AG09319 (cell line): ENCODE measurements around the gene ANO7.

Experiments
- DNase-seq: peaks from one replicate; pipeline ENCODE4 v3.0.0-alpha.2; 2010; ENCODE audit warnings: low read depth; ENCODE audit errors: extremely low read depth
- TF ChIP-seq, protein P1 (sequence below): IDR thresholded peaks from 2 replicates; pipeline ENCODE4 v1.5.1; 2011; ENCODE audit warnings: low read depth, mild to moderate bottlenecking, inconsistent platforms, low read length, moderate library complexity

Gene ANO7

DNA sequence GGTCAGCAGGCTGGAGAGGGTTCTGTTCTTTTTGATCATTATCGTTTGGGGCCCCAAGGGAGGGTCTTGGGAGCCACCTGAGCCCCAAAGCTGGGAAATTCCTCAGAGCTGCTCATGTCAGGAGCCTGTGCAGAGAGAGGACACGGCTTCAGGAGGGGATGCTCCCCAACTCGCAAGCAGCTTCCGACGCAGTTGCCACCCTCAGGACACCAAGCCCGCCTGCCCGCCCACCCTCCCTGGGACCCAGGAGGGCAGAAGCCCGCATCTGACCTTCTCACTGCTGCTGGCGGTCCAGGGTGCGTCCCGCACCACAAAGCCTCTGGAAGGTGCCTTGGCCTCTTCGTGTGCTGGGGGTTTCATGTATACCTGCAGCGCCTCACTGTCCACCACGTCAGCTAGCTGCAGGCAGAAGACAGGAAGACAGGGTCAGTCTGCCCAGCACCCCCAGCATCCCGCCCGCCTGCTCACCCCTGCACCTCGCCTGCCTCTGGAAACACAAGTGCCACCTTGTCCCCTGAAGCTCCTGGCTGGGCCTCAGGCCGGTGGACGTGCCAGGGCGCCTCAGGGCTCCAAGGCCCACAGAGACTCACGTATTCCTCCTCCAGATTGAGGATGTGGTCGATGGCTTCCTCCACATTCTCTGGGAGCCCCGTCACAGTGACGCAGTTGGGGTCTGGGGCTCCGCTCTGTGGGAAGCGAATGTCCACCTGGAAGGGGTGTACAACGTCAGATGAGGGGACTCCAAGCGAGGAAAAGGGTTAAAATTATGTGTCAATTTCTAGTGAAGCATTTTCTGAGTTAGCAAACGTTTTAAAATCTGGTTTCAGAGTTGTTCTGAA lies 41.3 kb downstream of the ANO7 start:
- TF ChIP-seq, protein P1, sequence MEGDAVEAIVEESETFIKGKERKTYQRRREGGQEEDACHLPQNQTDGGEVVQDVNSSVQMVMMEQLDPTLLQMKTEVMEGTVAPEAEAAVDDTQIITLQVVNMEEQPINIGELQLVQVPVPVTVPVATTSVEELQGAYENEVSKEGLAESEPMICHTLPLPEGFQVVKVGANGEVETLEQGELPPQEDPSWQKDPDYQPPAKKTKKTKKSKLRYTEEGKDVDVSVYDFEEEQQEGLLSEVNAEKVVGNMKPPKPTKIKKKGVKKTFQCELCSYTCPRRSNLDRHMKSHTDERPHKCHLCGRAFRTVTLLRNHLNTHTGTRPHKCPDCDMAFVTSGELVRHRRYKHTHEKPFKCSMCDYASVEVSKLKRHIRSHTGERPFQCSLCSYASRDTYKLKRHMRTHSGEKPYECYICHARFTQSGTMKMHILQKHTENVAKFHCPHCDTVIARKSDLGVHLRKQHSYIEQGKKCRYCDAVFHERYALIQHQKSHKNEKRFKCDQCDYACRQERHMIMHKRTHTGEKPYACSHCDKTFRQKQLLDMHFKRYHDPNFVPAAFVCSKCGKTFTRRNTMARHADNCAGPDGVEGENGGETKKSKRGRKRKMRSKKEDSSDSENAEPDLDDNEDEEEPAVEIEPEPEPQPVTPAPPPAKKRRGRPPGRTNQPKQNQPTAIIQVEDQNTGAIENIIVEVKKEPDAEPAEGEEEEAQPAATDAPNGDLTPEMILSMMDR = no peak
- no peak for DNase-seq

DNA sequence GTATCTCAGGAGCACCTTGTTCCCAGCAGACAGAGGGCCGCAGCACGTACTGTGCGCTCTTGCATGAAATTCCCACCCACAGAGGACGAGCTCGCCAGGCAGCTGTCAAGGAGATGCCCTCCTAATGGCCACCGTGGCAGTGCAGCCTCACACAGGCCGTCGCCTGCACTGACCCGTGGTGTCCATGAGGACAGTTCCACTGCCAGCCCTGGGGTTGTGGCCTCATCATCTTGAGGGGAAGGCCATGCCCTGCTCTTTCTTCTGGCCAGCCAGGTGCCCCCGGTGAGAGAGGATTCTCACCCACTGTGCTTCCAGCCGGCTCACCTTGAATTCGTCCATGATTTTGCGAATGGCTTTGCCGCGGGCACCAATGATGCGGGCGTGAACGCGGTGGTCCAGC lies 42.0 kb downstream of the ANO7 start:
- TF ChIP-seq, protein P1 = no peak
- DNase-seq = no peak

DNA sequence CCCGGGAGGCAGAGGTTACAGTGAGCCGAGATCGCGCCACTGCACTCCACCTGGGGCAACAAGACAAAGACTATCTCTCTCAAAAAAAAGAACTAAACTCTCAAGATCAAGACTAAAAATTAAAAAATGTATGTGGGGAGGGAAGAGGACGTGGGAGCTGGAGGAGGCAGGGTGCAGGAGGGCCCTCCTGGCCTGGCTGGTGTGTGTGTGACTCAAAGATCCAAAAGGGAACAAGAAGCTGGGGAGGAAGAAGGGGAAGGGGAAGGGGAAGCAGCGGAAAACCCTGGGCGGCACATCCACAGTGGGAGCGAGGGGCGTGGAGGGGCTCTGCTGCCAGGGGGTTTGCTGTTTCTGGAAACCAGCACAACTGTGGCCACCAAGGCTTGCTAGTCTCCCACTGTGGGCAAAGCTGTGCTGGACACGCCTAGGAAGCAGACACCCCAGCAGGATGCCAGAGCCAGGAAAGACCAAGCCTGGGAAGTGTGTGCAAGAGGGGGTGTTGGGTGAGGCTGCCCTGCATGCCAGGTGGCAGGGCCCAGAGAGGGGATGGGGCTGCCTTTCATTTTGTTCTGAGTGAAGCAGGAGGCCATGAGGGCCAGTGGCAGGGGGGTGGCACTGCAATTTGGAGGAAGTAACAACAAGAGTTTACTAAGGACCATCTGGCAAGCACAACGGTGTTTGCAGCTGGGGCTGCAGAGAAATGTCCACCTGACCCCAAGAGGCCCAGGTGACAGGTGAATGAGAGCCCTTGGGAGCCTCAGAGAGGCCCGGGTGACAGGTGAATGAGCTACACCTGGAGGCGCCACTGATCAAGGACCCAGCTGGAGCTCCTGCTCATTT lies 44.5 kb downstream of the ANO7 start:
- TF ChIP-seq, protein P1 = no peak

DNA sequence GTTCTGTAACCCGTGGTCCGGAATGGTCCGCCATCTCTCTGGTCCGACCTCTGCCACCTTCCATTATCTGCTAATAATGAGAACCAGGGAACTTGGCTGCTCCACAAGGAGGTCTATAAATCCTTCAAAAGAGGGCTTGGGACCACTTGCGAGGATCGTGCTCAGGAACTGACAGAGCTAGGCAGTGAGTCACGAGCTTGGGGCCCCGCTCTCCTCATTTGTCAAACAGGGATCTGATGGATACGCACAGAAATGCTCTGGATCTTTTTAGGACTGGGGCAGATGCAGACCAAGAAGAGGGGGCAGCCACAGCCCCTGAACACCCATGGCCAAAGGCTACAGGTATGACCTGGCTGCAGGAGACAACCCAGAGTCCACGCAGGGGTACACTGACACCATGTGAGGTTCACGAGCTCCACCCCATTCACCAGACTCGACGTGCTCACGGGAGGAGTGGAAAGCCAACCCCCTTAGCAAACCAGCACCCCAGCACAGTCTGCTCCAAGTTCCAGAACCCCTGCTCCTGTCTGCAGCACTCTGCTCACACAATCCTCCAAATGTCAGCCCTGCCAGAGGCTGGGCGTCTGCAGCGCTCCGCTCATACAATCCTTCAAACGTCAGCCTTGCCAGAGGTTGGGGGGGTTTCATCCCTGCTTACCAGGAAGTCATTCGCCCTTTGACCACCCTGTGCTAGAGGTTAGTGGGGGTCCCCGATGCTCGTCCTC lies 45.8 kb downstream of the ANO7 start:
- DNase-seq = no peak
- TF ChIP-seq, protein P1 = no peak

More for the DNA sequence above, 44.5 kb downstream of the ANO7 start:
- no peak for DNase-seq

DNA sequence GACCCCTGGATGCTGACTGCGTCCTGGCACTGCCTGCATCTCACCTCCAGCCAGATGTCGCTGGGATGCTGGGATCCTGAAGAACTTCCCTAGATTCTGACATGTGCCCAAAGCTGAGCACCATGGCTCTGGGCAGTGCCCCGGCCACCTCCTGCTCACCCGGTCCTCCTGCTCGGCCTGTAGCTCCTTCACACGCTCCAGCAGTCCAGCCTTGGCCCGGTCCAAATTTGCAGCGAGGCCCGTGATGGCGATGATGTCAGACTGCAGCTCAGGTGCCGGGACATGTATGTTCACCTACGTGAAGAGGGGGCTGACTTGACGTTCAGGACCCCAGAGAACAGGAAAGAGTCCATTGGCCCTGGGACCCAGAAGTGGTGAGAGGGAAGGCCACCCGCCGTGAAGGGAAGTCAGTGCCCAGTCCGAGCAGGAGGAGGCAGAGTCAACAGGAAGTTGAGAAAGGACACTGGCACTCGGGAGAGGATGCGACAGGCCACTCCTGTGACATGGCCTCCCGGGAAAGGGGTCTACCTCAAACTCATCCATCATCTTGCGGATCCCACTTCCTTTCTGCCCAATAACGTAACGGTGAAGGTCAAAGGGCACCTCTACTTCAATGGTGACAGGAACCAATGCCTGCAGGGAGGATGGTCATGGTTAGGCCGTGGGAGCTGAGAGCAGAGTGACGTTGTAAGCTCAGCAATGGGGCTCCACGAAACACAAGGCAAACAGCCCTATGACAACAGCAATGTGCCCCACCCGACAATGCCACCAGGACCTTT lies 46.7 kb downstream of the ANO7 start:
- TF ChIP-seq, protein P1 = no peak
- no peak for DNase-seq

DNA sequence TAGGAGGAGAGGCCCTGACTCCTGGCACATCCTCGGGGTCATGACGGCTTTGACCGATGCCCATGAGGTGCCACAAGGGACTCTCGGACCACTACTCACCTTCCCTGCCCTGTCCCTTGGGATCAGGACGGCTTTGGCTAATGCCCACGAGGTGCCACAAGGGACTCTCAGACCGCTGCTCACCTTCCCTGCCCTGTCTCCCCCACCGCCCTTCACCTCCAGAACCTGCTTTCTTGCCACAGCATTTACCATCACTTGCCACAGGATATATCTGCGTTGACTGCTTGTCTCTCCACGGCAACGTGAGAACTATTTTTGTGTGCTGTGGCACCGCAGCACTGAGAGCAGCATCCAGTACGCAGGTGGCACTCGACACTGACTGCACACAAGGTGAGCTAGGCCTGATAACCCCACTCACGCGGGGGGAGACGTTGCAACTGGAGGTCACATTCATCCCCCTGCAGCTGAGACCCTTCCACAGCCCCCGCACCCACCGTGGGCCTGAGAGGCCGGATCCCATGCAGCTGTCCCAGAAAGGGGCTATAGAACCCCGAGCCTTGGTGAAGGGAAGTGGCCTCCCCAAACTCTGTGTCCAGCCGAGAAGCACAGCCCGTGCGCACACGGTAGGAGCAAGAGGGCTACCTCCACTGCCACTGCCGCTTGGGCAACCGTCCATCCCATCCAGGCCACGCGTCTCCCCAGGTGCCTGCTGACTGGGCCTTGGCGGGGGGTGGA lies 47.5 kb downstream of the ANO7 start:
- TF ChIP-seq, protein P1 = no peak
- no peak for DNase-seq
